Dermis microvascular lymphatic vessel endothelial cell (primary cell): ENCODE data around the gene RMI2. TPM values are rescaled to one million over a fixed set of nuclear protein-coding genes. Genes with fewer than 3 reads are reported as not detected.
A peak's percentile ranks its signal among the peaks of the same experiment; 100 is the strongest.

Experiments used
- DNase-seq, 2 donors: peaks; one replicate each; pipeline versions ENCODE4 v3.0.0 to v3.0.0-alpha.2; 2010; ENCODE audit warnings: low read depth in 2 of 2
- total RNA-seq: library from RNA; depleted of rRNA; stranded (reverse); fragments of >200 nt; gene quantifications from 2 replicates; pipeline ENCODE4 v1.2.1, GENCODE V29; 2014

Gene RMI2
- total RNA-seq, 1 donor from 2014 or later, result 6.7 TPM

DNA sequence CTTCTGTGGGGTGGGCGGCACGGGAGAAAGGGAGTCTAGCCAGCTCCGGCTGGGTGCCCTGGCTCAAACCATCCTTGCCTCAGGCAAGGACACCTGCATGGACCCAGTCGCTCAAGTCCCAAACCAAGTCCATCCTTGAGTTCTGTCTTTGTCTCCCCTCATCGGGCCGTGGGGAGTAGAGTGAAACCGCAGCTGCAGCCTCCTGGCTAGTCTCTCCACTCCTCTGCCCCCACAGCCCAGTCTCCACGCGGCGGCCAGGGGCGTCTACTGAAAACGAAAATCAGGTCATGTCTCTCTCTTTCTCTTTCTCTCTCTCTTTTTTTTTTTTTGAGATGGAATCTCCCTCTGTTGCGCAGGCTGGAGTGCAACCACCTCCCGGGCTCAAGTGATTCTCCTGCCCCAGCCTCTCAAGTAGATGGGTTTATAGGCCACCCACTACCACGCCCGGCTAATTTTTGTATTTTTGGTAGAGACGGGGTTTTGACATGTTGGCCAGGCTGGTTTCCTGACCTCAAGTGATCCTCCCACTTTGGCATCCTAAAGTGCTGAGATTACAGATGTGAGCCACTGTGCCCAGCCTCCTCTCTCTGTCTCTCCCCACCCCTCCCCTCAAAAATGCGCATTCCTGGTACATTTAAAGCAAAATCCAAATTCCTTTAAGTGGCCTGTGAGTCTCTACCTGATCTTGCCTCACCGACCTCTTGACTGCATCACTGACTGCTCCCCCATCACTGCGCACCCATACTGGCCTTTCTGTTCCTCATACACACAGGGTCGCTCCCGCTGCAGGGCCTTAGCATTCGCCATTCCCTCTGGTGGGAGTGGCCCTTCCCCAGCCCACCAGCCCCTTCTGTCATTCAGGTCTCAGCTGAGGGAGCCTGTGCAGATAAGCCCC is 17.7 kb upstream of the RMI2 start:
- DNase-seq, result no peak

DNA sequence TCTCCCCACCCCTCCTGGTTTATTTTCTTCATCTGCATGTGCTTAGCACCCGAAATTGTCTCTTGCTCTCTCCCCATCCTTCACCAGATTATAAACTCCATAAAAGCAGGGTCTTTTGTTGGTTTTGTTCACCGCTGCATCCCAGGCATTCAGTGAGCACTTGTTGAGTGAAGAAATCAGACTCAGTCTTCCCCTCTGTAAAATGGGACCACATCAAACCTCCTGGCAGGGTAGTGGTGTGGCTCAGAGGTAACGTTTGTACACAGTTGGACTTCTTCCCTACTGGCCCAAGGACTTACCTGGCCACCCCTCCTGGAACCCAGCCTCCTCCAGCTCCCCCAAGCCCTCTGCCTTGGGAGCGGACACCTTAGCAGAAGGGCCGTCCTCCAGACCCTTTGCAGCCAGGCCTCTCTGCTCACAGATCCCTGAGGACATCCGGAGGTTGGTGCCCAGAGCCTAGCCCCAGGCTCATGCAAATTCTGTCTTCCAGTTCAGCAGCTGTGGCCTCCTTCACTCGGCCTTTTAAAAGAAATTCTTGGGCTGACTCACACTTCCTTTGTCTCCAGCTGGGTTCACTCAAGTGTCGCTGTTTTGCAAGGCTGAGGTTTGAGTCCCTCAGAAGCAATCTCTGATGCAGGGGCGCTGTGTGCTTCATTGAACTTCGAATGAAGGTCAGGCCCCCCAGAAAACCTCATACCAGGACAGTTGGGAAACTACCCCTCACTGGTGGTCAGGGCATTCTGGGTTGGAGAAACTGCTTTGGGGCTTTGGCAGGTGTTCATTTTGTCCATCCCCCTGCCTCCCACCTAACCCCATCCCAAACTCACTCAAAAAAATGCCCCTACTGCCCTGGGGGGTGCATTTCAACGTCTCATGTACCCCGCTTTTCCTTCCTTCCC is 16.8 kb upstream of the RMI2 start:
- peak in 1 of 2 donors; percentile 71 for DNase-seq

DNA sequence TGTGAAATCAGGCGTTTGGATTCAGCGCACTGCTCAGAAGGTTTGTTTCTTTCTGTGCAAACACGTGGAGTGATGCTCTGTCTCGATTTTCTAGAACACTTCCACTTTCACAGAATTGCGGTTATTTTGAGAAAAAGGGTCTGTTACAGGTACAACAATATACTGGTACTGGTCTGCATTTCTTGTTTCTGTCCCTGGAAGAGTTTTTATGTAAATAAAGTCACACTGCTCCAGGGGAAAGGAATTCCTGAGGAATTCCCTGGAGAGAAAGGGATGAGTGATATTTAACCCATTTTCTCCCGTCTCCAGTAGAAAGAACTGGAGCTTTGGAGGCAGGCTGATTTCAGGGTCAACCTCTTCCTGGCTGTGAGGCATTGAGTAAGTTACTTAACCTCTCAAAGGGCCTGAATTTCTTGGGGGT is 16.2 kb upstream of the RMI2 start:
- DNase-seq, result no peak

- DNase-seq, result no peak
These were observed 15.4 kb upstream of the RMI2 start for GRCh38 chr16:11329891-11330290.

- no peak for DNase-seq
These were observed 14.6 kb upstream of the RMI2 start for GRCh38 chr16:11330526-11331237.

DNA sequence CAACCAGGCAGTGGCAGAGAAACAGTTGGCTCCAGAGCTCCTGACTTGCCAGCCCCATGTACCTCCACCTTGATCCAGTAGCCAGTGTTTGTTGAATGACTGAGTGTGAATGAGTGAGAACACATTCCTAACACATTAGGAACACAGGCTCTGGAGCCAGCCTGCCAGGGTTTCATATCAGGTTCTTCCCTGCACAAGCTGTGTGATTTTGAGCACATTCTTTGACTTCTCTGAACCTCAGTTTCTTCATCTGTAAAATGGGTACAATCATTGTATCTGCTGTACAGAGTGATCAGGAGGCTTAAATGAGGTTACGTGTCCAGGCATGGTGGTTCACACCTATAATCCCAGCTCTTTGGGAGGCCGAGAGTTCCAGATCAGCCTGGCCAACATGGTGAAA is 13.3 kb upstream of the RMI2 start:
- no peak for DNase-seq

DNA sequence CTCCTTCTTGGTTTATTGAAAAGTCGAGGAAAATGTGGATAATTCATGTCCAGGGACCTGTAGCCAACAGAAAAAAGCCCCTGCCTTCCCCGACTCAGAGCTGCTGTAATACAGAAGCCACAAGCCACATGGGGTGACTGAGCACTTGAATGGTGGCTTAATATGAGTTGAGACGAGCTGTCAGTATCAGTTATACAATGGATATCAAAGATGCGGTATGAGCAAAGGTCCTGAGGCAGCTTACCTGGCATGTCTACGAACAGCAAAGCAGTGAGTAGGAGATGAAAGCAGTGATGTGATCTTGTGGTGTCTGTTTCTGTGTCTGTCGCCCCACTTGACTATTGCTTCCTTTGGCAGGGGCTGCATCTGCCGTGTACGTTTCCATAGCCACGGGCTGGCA is 12.2 kb upstream of the RMI2 start:
- DNase-seq, result no peak

GRCh38 chr16:11333702-11334101 is 11.6 kb upstream of the RMI2 start:
- no peak for DNase-seq

DNA sequence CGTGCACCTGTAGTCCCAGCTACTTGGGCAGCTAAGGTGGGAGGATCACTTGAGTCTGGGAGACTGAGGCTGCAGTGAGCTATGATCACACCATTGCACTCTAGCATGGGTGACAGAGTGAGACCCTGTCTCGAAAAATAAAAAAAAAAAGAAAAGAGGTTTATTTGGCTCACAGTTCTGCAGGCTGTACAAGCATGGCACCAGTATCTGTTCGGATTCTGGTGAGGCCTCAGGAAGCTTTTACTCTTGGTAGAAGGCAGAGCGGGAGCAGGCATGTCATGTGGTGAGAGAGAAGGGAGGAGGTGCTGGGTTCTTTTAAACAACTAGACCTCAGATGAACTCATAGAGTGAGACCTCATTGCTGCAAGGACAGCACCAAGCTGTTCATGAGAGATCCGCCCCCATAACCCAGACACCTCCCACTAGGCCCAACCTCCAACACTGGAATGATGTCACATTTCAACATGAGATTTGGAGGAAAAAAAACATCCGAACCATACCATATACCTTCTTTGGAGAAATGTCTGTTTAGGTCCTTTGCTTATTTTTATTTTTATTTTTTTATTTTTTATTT is 10.3 kb upstream of the RMI2 start:
- DNase-seq, result no peak

DNA sequence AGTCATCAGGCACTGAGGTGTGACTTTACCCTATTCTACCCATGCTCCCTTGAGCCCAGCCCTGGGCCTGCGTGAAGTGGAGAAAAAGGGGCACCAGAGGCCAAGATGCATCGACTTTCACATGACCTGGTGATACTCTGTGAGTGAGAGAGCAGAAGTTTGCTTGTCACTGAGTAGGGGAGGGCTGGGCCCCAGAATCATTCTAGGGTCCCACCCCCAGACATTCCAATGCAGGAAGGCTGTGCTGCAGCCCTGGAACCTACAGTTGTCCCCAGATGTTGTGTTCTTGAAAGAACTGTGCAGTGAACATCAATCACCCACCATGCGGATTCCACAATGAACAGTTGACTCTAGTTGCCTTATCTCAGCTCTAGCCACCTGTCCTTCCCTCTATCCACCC is 6.2 kb upstream of the RMI2 start:
- no peak for DNase-seq

GRCh38 chr16:11340710-11341109 is 4.5 kb upstream of the RMI2 start:
- DNase-seq, result no peak

DNA sequence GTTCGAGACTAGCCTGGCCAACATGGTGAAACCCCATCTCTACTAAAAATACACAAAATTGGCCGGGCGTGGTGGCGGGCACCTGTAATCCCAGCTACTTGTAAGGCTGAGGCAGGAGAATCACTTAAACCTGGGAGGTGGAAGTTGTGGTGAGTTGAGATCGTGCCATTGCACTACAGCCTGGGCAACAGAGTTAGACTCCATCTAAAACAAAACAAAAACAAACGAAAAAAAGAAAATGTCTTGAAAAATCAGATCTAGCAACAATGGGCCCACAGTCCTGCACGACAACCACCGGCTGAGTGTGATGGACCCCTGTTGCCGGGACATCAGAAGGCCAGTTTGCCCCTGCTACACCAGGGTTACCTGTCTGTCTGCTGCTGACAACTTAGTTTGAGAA is 3.9 kb upstream of the RMI2 start:
- DNase-seq, result no peak

GRCh38 chr16:11342021-11342855 is 3.0 kb upstream of the RMI2 start:
- no peak for DNase-seq

DNA sequence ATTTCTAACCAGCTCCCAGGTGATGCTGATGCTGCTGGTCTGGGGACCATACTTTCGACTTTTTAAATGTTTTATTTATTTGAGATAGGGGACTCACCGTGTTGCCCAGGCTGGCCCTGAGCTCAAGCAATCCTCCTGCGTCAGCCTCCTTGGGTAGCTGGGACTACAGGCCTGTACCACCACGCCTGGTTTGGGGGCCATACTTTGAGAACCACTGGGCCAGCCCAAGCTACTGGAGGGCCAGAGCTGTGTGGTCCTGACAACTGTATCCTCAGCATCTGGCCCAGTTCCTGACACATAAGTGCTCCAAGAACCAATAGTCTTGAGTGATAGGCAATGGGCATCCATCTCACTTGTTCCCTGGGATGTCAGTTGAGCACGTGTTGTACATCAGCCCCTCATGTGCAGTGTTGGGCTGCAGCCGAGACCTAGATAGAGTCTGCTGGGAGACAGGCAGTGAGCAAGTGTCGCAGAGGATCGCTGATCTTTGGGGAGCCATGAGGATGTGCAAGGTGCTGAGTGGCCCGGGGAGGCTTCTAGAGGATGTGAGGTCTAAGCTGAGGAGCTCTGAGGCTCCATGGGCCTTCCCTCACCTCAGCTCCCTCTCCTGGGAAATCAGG is 1.6 kb downstream of the RMI2 start:
- DNase-seq, result no peak

- no peak for DNase-seq
These were observed 2.6 kb downstream of the RMI2 start for GRCh38 chr16:11347831-11348230.

GRCh38 chr16:11348737-11349598 is 3.7 kb downstream of the RMI2 start:
- no peak for DNase-seq

GRCh38 chr16:11349599-11350276 is 4.5 kb downstream of the RMI2 start:
- DNase-seq, result no peak

DNA sequence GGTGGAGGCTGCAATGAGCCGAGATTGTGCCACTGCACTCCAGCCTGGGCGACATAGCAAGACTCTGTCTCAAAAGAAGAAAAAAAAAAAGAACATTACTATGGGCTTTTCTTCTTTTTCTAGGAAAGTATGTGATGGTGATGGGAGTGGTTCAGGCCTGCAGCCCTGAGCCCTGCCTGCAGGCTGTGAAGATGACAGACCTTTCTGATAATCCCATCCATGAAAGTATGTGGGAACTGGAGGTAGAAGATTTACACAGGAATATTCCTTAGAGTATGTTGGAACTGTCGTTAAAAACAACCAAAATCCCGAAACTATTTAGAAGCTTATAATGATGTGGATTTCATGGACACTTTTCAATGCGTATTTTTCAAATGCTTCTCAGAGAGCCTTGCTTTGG is 5.3 kb downstream of the RMI2 start:
- no peak for DNase-seq

DNA sequence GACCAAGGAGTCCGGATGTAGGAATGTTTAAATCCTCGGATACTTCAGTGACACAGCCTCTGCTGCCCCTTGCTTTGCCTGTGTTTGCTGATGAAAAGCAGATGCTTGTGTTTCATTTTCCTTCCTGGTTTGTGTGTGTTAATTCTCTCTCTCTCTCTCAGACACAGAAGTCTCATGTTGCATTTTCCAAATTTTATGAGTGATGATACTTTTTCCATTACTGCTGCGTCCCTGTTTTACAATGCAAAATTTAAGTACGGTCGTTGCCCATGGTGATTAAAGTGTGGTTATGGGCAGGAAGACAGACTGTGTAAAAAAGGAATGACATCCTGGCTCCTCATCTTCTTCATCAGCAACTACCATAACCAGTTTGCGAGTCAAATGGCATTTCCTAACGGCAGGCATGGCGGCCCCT is 5.7 kb downstream of the RMI2 start:
- no peak for DNase-seq
